BE2C (cell line): ENCODE results near the gene CIART.
"Not testable (repeated sequence)": the region's sequence is repeated elsewhere in the genome, so short reads cannot be mapped to it uniquely, and the experiment has no call there.

Source experiments
- DNase-seq: peaks from one replicate; pipeline ENCODE4 v3.0.0-alpha.2; 2020
- H3K27me3 ChIP-seq: fragments of 250-450 bp; sonication (Bioruptor Pico); 2 replicates; pipeline ENCODE4 v1.5.1; 2020; ENCODE audit warnings: mild to moderate bottlenecking
- H3K36me3 ChIP-seq: fragments of 250-450 bp; sonication (Bioruptor Pico); 2 replicates; pipeline ENCODE4 v1.5.1; 2020; ENCODE audit warnings: mild to moderate bottlenecking
- H3K4me1 ChIP-seq: fragments of 250-450 bp; sonication (Bioruptor Pico); 2 replicates; pipeline ENCODE4 v1.5.1; 2020
- H3K4me3 ChIP-seq: 2 replicates; pipeline ENCODE4 v1.5.1; 2011; ENCODE audit warnings: low read depth, low read length
- H3K9me3 ChIP-seq: fragments of 250-450 bp; sonication (Bioruptor Pico); 2 replicates; pipeline ENCODE4 v1.5.1; 2020
- CTCF ChIP-seq: IDR thresholded peaks from 2 replicates; pipeline ENCODE4 v1.5.1; 2012; ENCODE audit warnings: mild to moderate bottlenecking, low read depth, low read length

CIART gene

GRCh38 chr1:150302338-150302737 lies 20.0 kb downstream of the CIART start:
- Histone ChIP-seq H3K9me3 (no peaks in the 10 kb centered on the region), H3K36me3 (peaks cover 55% of the 10 kb centered on the region), H3K27me3 (no peaks in the 10 kb centered on the region), H3K4me1 (no peaks in the 10 kb centered on the region), H3K4me3 (no peak overlapping the region)
- no peak for TF ChIP-seq CTCF
- no peak for DNase-seq

- Histone ChIP-seq H3K4me3 (no peak overlapping the region), H3K36me3 (peaks cover 56% of the 10 kb centered on the region), H3K4me1 (no peaks in the 10 kb centered on the region), H3K27me3 (no peaks in the 10 kb centered on the region), H3K9me3 (no peaks in the 10 kb centered on the region)
- no peak for DNase-seq
- TF ChIP-seq CTCF = no peak
Measured at GRCh38 chr1:150302902-150303301, 20.5 kb downstream of the CIART start.

- not testable (repeated sequence) for H3K4me1 ChIP-seq, H3K27me3 ChIP-seq, DNase-seq, H3K9me3 ChIP-seq, H3K4me3 ChIP-seq
- peaks cover 28% of the 10 kb centered on the region for H3K36me3 ChIP-seq
Measured at GRCh38 chr1:150308585-150308984, 26.2 kb downstream of the CIART start.

GRCh38 chr1:150309758-150310508 lies 27.6 kb downstream of the CIART start:
- Histone ChIP-seq H3K4me3 (no peak overlapping the region), H3K36me3 (peaks cover 26% of the 10 kb centered on the region), H3K4me1 (no peaks in the 10 kb centered on the region), H3K9me3 (no peaks in the 10 kb centered on the region), H3K27me3 (no peaks in the 10 kb centered on the region)
- DNase-seq = no peak
- no peak for TF ChIP-seq CTCF

GRCh38 chr1:150311762-150312161 lies 29.4 kb downstream of the CIART start:
- Histone ChIP-seq H3K4me1 (no peaks in the 10 kb centered on the region), H3K27me3 (peaks cover 3% of the 10 kb centered on the region; the same call in 1 of the 2 replicates), H3K36me3 (peaks cover 16% of the 10 kb centered on the region), H3K9me3 (no peaks in the 10 kb centered on the region), H3K4me3 (no peak overlapping the region)
- TF ChIP-seq CTCF = no peak
- DNase-seq = no peak

GRCh38 chr1:150314691-150315090 lies 32.3 kb downstream of the CIART start:
- not testable (repeated sequence) for H3K27me3 ChIP-seq, DNase-seq, H3K4me1 ChIP-seq, H3K36me3 ChIP-seq, H3K4me3 ChIP-seq, H3K9me3 ChIP-seq

- Histone ChIP-seq H3K36me3 (peaks cover 24% of the 10 kb centered on the region), H3K4me1 (no peaks in the 10 kb centered on the region), H3K9me3 (no peaks in the 10 kb centered on the region), H3K4me3 (peak overlapping the region; percentile 97), H3K27me3 (no peaks in the 10 kb centered on the region)
- DNase-seq = no peak
- no peak for TF ChIP-seq CTCF
Measured at GRCh38 chr1:150320667-150320978, 38.3 kb downstream of the CIART start.
